ENCODE data around the gene SLC35G6. TPM values are rescaled to one million over a fixed set of nuclear protein-coding genes. Genes with fewer than 3 reads are reported as not detected.

Gene SLC35G6
- total RNA-seq, 6 experiments from 2014 or later = not detected

GRCh38 chr17:7486181-7486580 lies 4.9 kb downstream of the SLC35G6 start:
- Mint-ChIP-seq H3K27ac (peak overlapping the region; percentile 80), H3K4me3 (peak overlapping the region; percentile 99), H3K9me3 (no peaks in the 10 kb centered on the region), H3K27me3 (ENCODE audit: insufficient read depth) (peaks cover 15% of the 10 kb centered on the region), H3K4me1 (ENCODE audit: low read depth) (peaks cover 82% of the 10 kb centered on the region), H3K36me3 (ENCODE audit: low read depth) (peaks cover 26% of the 10 kb centered on the region)
- peak; percentile 47 for DNase-seq
- TF ChIP-seq, protein P1, sequence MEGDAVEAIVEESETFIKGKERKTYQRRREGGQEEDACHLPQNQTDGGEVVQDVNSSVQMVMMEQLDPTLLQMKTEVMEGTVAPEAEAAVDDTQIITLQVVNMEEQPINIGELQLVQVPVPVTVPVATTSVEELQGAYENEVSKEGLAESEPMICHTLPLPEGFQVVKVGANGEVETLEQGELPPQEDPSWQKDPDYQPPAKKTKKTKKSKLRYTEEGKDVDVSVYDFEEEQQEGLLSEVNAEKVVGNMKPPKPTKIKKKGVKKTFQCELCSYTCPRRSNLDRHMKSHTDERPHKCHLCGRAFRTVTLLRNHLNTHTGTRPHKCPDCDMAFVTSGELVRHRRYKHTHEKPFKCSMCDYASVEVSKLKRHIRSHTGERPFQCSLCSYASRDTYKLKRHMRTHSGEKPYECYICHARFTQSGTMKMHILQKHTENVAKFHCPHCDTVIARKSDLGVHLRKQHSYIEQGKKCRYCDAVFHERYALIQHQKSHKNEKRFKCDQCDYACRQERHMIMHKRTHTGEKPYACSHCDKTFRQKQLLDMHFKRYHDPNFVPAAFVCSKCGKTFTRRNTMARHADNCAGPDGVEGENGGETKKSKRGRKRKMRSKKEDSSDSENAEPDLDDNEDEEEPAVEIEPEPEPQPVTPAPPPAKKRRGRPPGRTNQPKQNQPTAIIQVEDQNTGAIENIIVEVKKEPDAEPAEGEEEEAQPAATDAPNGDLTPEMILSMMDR (IDR thresholded peaks at IDR 0.05) = no peak

DNA sequence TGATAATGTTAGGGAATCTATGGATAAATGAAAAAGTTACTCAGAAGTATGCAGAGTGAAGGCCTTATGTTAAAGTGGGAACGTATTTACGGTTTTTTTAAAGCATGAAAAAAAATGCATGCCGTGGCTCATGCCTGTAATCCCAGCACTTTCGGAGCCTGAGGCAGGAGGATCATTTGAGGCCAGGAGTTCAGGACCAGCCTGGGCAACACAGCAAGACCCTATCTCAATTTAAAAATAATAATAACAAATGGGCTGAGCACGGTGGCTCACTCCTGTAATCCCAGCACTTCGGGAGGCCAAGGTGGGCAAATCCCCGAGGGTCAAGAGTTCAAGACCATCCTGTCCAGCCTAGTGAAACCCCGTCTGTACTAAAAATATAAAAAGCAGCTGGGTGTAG lies 8.9 kb downstream of the SLC35G6 start:
- DNase-seq = no peak
- Mint-ChIP-seq H3K4me1 (ENCODE audit: low read depth) (peaks cover 72% of the 10 kb centered on the region), H3K4me3 (no peak overlapping the region), H3K36me3 (ENCODE audit: low read depth) (peaks cover 21% of the 10 kb centered on the region), H3K27me3 (ENCODE audit: insufficient read depth) (peaks cover 4% of the 10 kb centered on the region), H3K9me3 (no peaks in the 10 kb centered on the region), H3K27ac (no peak overlapping the region)
- TF ChIP-seq, protein P1 (IDR thresholded peaks at IDR 0.05) = no peak

DNA sequence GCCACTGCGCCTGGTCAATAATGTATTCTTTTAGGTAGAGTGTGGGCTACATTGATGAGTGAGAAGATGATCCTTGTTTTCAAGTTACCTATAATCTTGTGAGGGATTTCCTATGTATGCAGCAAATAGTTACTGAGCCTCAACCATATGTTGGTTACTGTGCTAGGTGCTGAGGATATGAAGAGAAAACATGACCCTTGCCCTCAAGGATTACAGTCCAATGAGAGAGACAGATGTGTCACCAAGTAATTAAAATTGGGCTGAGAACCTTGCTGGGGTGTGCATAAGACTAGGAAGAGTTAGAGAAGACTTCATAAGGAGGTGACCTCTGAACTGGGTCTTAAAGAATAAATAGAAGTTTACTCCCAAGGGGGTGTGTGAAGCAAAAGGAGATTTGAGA lies 10.3 kb downstream of the SLC35G6 start:
- no peaks in the 10 kb centered on the region for H3K9me3 Mint-ChIP-seq
- H3K36me3 Mint-ChIP-seq (ENCODE audit: low read depth) = peaks cover 17% of the 10 kb centered on the region
- H3K4me3 Mint-ChIP-seq = no peak overlapping the region
- DNase-seq = no peak
- peaks cover 61% of the 10 kb centered on the region for H3K4me1 Mint-ChIP-seq (ENCODE audit: low read depth)
- peaks cover 3% of the 10 kb centered on the region for H3K27me3 Mint-ChIP-seq (ENCODE audit: insufficient read depth)
- TF ChIP-seq, protein P1 (IDR thresholded peaks at IDR 0.05) = no peak
- peak overlapping the region; percentile 1; the same call in 1 of the 2 replicates for H3K27ac Mint-ChIP-seq

DNA sequence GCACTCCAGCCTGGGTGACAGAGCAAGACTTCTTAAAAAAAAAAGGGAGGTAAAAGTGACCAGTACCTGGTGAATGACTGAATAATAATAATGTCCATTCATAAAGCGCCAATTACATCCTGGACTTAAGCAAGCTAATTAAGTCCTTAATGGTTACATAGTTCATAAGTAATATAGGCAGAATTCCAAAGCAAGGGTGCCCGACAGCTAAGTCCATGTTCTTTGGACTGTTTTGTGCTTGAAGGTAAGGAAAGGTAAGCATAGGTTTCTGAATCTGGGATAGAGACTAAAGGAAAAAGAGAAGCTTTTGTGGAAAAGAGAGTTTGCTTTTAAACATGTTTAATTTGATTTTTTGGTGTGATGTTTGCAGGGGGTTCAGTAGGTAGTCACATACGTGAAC lies 12.7 kb downstream of the SLC35G6 start:
- DNase-seq = no peak
- no peaks in the 10 kb centered on the region for H3K9me3 Mint-ChIP-seq
- peaks cover 19% of the 10 kb centered on the region for H3K36me3 Mint-ChIP-seq (ENCODE audit: low read depth)

GRCh38 chr17:7495906-7496434 lies 14.7 kb downstream of the SLC35G6 start:
- H3K36me3 Mint-ChIP-seq (ENCODE audit: low read depth) = peaks cover 32% of the 10 kb centered on the region
- no peaks in the 10 kb centered on the region for H3K9me3 Mint-ChIP-seq
- TF ChIP-seq, protein P1 (IDR thresholded peaks at IDR 0.05) = no peak
- H3K4me3 Mint-ChIP-seq = no peak overlapping the region
- peaks cover 3% of the 10 kb centered on the region; the same call in 1 of the 2 replicates for H3K27me3 Mint-ChIP-seq (ENCODE audit: insufficient read depth)
- no peak for DNase-seq
- peaks cover 22% of the 10 kb centered on the region for H3K4me1 Mint-ChIP-seq (ENCODE audit: low read depth)
- H3K27ac Mint-ChIP-seq = no peak overlapping the region

More for the DNA sequence above, 12.7 kb downstream of the SLC35G6 start:
- H3K4me3 Mint-ChIP-seq = no peak overlapping the region
- TF ChIP-seq, protein P1 (IDR thresholded peaks at IDR 0.05) = no peak
- H3K4me1 Mint-ChIP-seq (ENCODE audit: low read depth) = peaks cover 42% of the 10 kb centered on the region
- H3K27ac Mint-ChIP-seq = no peak overlapping the region
- H3K27me3 Mint-ChIP-seq (ENCODE audit: insufficient read depth) = peaks cover 3% of the 10 kb centered on the region; the same call in 1 of the 2 replicates
